IMR-90 (cell line): ENCODE data around the gene PET117. TPM values are rescaled to one million over a fixed set of nuclear protein-coding genes. Genes with fewer than 3 reads are reported as not detected.

Source experiments
- ATAC-seq: fragments of 200-7000 bp; cut with Tn5 transposase; 2 replicates; pipeline ENCODE4 v1.9.1; 2020; ENCODE audit warnings: low read depth, mild to moderate bottlenecking, moderate library complexity
- BruUV-seq: library from RNA; stranded (reverse); fragments of 400-500 nt; replicated peaks from 2 replicates; lab custom pipeline; 2021; lab: Mats Ljungman, UMichigan
- CTCF ChIA-PET: fragments of 300-600 bp; formaldehyde crosslinking; extraction: SDS; loops from one replicate; lab custom pipeline; 2021; ENCODE audit warnings: antibody characterized with exemption; lab: Yijun Ruan, JAX
- POLR2A ChIA-PET: fragments of 300-600 bp; sonication (Branson Sonifier 250); formaldehyde crosslinking; loops from one replicate; lab custom pipeline; 2022; ENCODE audit warnings: antibody characterized with exemption; ENCODE audit not compliant: unreplicated experiment; lab: Charles Lee
- DNase-seq: peaks from one replicate; pipeline ENCODE4 v3.0.0; 2013
- H2AFZ ChIP-seq: replicated peaks from 2 replicates; pipeline ENCODE3; 2013; ENCODE audit warnings: low read length, mild to moderate bottlenecking; ENCODE audit not compliant: poor library complexity
- H2AK5ac ChIP-seq: 2 replicates; pipeline ENCODE4 v1.6.1; 2013; ENCODE audit warnings: low read depth, low read length, inconsistent platforms
- H2AK9ac ChIP-seq: replicated peaks from 2 replicates; pipeline ENCODE3; 2013; ENCODE audit warnings: mild to moderate bottlenecking, low read depth, low read length, moderate library complexity; ENCODE audit not compliant: poor library complexity
- H2BK120ac ChIP-seq: 2 replicates; pipeline ENCODE4 v1.6.1; 2013; ENCODE audit warnings: low read depth, low read length, inconsistent platforms
- H2BK15ac ChIP-seq: 3 replicates; pipeline ENCODE4 v1.6.1; 2013; ENCODE audit warnings: low read depth, low read length, inconsistent platforms
- H2BK20ac ChIP-seq: 2 replicates; pipeline ENCODE4 v1.6.1; 2013; ENCODE audit warnings: low read depth, mild to moderate bottlenecking, inconsistent platforms, low read length, moderate library complexity
- H2BK5ac ChIP-seq: 2 replicates; pipeline ENCODE4 v1.6.1; 2013; ENCODE audit warnings: mild to moderate bottlenecking, low read depth, low read length, inconsistent platforms; ENCODE audit not compliant: poor library complexity, severe bottlenecking
- H3K14ac ChIP-seq: replicated peaks from 2 replicates; pipeline ENCODE4 v1.6.1; 2013; ENCODE audit warnings: low read depth, low read length, inconsistent platforms
- H3K18ac ChIP-seq: 2 replicates; pipeline ENCODE4 v1.6.1; 2013; ENCODE audit warnings: low read depth, low read length, control low read depth
- H3K23ac ChIP-seq: 2 replicates; pipeline ENCODE4 v1.6.1; 2013; ENCODE audit warnings: low read depth, low read length, inconsistent platforms
- H3K27ac ChIP-seq: 2 replicates; pipeline ENCODE4 v1.5.1; 2013; ENCODE audit warnings: mild to moderate bottlenecking, control low read depth, low read length; ENCODE audit not compliant: insufficient read depth
- H3K27me3 ChIP-seq: 2 replicates; pipeline ENCODE4 v1.6.1; 2013; ENCODE audit warnings: low read length; ENCODE audit not compliant: control insufficient read depth, insufficient read depth
- H3K36me3 ChIP-seq: 2 replicates; pipeline ENCODE4 v1.6.1; 2013; ENCODE audit warnings: low read length, mixed read lengths; ENCODE audit not compliant: control insufficient read depth, insufficient read depth
- H3K4ac ChIP-seq: 2 replicates; pipeline ENCODE4 v1.6.1; 2013; ENCODE audit warnings: low read depth, low read length, inconsistent platforms
- H3K4me1 ChIP-seq: 2 replicates; pipeline ENCODE4 v1.6.1; 2013; ENCODE audit warnings: low read length, mixed read lengths; ENCODE audit not compliant: control insufficient read depth, insufficient read depth
- H3K4me2 ChIP-seq: 2 replicates; pipeline ENCODE4 v1.6.1; 2013; ENCODE audit warnings: low read depth, mild to moderate bottlenecking, control low read depth, low read length, moderate library complexity
- H3K4me3 ChIP-seq: 2 replicates; pipeline ENCODE4 v1.5.1; 2013; ENCODE audit warnings: low read depth, mild to moderate bottlenecking, control low read depth, low read length, moderate library complexity; ENCODE audit not compliant: insufficient read depth
- H3K56ac ChIP-seq: 2 replicates; pipeline ENCODE4 v1.6.1; 2013; ENCODE audit warnings: low read length, inconsistent platforms; ENCODE audit not compliant: insufficient read depth; ENCODE audit errors: extremely low read depth
- H3K79me1 ChIP-seq, 2 experiments: 2 replicates each; pipeline ENCODE4 v1.6.1; 2013; ENCODE audit warnings: low read length in 2 of 2, inconsistent platforms in 1 of 2, low read depth in 1 of 2
- H3K9ac ChIP-seq: 2 replicates; pipeline ENCODE4 v1.6.1; 2013; ENCODE audit warnings: low read depth, low read length, control low read depth
- H3K9me1 ChIP-seq: 2 replicates; pipeline ENCODE4 v1.6.1; 2013; ENCODE audit warnings: low read length, inconsistent platforms; ENCODE audit not compliant: insufficient read depth
- H3K9me3 ChIP-seq: 2 replicates; pipeline ENCODE4 v1.6.1; 2013; ENCODE audit warnings: low read length; ENCODE audit not compliant: control insufficient read depth, insufficient read depth
- H4K20me1 ChIP-seq: 2 replicates; pipeline ENCODE4 v1.6.1; 2013; ENCODE audit warnings: low read length, inconsistent platforms; ENCODE audit not compliant: insufficient read depth
- H4K5ac ChIP-seq: 2 replicates; pipeline ENCODE4 v1.6.1; 2013; ENCODE audit warnings: mild to moderate bottlenecking, low read depth, low read length, control low read depth
- H4K8ac ChIP-seq, 2 experiments: 2 replicates each; pipeline ENCODE4 v1.6.1; 2013; ENCODE audit warnings: low read depth in 2 of 2, low read length in 2 of 2, control low read depth in 1 of 2, inconsistent platforms in 1 of 2
- H4K91ac ChIP-seq: 2 replicates; pipeline ENCODE4 v1.6.1; 2013; ENCODE audit warnings: low read depth, low read length, inconsistent platforms; ENCODE audit not compliant: insufficient read depth
- FOS ChIP-seq: fragments of 150-350 bp; IDR thresholded peaks from 2 replicates; pipeline ENCODE4 v1.6.1; 2016; ENCODE audit warnings: low read depth, low read length
- RFX5 ChIP-seq: IDR thresholded peaks from 2 replicates; pipeline ENCODE4 v1.8.0; 2012; ENCODE audit warnings: low read depth, mild to moderate bottlenecking, low read length, moderate library complexity
- WGBS, 2 experiments: methylation state at CpG; one replicate each; pipeline versions ENCODE4 v1.1.5 to v1.1.7; 2013; ENCODE audit warnings: missing lambda C conversion rate in 2 of 2; ENCODE audit not compliant: insufficient read length in 1 of 2; ENCODE audit errors: extremely low coverage in 2 of 2; 5-methylcytosine and 5-hydroxymethylcytosine counted together
- dilution Hi-C: fragments of 300-500 bp; cut with HindIII; formaldehyde crosslinking; loops from one replicate; pipeline ENCODE4 v1.14.3; 2018; ENCODE audit warnings: low sequenced_read_pairs; ENCODE audit not compliant: unreplicated experiment
- in situ Hi-C: fragments of 300-500 bp; cut with MboI; formaldehyde crosslinking; loops from 3 replicates; pipeline ENCODE4 v1.14.3; 2019; ENCODE audit warnings: low sequenced_read_pairs, inconsistent platforms, mixed read lengths
- intact Hi-C: fragments of 100-400 bp; cut with micrococcal nuclease; formaldehyde crosslinking; loops from 2 replicates; pipeline ENCODE4 v1.10.0; 2022
- polyA plus RNA-seq, 3 experiments: library from polyadenylated mRNA; depleted of rRNA; stranded (reverse); fragments of >200 nt; gene quantifications; 2 replicates each; pipeline ENCODE4 v1.2.3, GENCODE V29; 2012; ENCODE audit warnings: low replicate concordance in 1 of 3
- total RNA-seq: library from RNA; depleted of rRNA; stranded (reverse); fragments of >200 nt; gene quantifications from 2 replicates; pipeline ENCODE4 v1.2.3, GENCODE V29; 2012
- TF ChIP-seq, protein P1 (sequence below): fragments of 150-350 bp; IDR thresholded peaks from 2 replicates; pipeline ENCODE4 v1.6.1; 2017; ENCODE audit warnings: mild to moderate bottlenecking, antibody characterized with exemption, low read length, low read depth

The PET117 gene
- total and polyA plus RNA-seq, 2 of the 4 experiments (the other 2 are of a cell fraction) = 3.9 to 8.3 TPM

GRCh38 chr20:18144541-18145099 is 7.0 kb downstream of the PET117 start:
- Histone ChIP-seq H2AFZ (no peak overlapping the region), H3K79me1 (peaks cover 9 to 14% of the 10 kb centered on the region in 2 experiments), H4K91ac (no peak overlapping the region), H4K20me1 (peaks cover 3% of the 10 kb centered on the region; the same call in 1 of the 2 replicates), H3K27me3 (no peaks in the 10 kb centered on the region), H3K9ac (no peak overlapping the region), H3K18ac (no peak overlapping the region), H3K4me1 (no peaks in the 10 kb centered on the region), H2AK5ac (no peak overlapping the region), H3K4ac (no peak overlapping the region), H3K36me3 (peaks cover 8% of the 10 kb centered on the region), H2BK120ac (no peak overlapping the region), H3K4me3 (no peak overlapping the region), H2AK9ac (no peak overlapping the region), H3K23ac (no peak overlapping the region), H4K5ac (no peak overlapping the region), H2BK5ac (no peak overlapping the region), H3K4me2 (no peak overlapping the region), H3K9me1 (peaks cover 8% of the 10 kb centered on the region), H2BK15ac (no peak overlapping the region), H3K9me3 (no peaks in the 10 kb centered on the region), H2BK20ac (no peak overlapping the region), H3K27ac (no peak overlapping the region), H3K56ac (no peak overlapping the region), H4K8ac (no peak overlapping the region), H3K14ac (no peak overlapping the region)
- dilution Hi-C loops (no loop called here), intact Hi-C loops (loop anchor here (2.0 kb wide), 1 partner anchor 20 kb away; no protein-coding TSS in a partner anchor), in situ Hi-C loops (loop anchor here (25.0 kb wide), 1 partner anchor 507 kb away; no protein-coding TSS in a partner anchor)
- ChIA-PET POLR2A (no interaction called here), CTCF (no interaction called here)
- no CpG with 5 or more reads among the region's 1 CpG for WGBS, 2 experiments
- BruUV-seq = no TSS peak
- DNase-seq (no peak), ATAC-seq (no peak)
- TF ChIP-seq, protein P1, sequence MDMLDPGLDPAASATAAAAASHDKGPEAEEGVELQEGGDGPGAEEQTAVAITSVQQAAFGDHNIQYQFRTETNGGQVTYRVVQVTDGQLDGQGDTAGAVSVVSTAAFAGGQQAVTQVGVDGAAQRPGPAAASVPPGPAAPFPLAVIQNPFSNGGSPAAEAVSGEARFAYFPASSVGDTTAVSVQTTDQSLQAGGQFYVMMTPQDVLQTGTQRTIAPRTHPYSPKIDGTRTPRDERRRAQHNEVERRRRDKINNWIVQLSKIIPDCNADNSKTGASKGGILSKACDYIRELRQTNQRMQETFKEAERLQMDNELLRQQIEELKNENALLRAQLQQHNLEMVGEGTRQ = no peak
- TF ChIP-seq FOS (no peak), RFX5 (no peak)
